GM13976 (cell line): Measurements from ENCODE around the gene MTA2.

Source experiments
- DNase-seq: peaks from one replicate; pipeline ENCODE4 v3.0.0; 2012; ENCODE audit warnings: low spot score
- in situ Hi-C: fragments of 300-500 bp; cut with MboI; formaldehyde crosslinking; loops from one replicate; pipeline ENCODE4 v1.12.0; 2022; ENCODE audit warnings: low sequenced_read_pairs, mixed read lengths, inconsistent platforms; ENCODE audit not compliant: unreplicated experiment
- TF ChIP-seq, protein P1 (sequence below): IDR thresholded peaks from 2 replicates; pipeline ENCODE4 v1.5.1; 2012; ENCODE audit warnings: borderline replicate concordance, mild to moderate bottlenecking; ENCODE audit not compliant: insufficient read depth; ENCODE audit errors: extremely low read depth, missing control alignments, control extremely low read depth

The MTA2 gene

GRCh38 chr11:62602141-62603071 is 741 bp upstream of the MTA2 start:
- TF ChIP-seq, protein P1, sequence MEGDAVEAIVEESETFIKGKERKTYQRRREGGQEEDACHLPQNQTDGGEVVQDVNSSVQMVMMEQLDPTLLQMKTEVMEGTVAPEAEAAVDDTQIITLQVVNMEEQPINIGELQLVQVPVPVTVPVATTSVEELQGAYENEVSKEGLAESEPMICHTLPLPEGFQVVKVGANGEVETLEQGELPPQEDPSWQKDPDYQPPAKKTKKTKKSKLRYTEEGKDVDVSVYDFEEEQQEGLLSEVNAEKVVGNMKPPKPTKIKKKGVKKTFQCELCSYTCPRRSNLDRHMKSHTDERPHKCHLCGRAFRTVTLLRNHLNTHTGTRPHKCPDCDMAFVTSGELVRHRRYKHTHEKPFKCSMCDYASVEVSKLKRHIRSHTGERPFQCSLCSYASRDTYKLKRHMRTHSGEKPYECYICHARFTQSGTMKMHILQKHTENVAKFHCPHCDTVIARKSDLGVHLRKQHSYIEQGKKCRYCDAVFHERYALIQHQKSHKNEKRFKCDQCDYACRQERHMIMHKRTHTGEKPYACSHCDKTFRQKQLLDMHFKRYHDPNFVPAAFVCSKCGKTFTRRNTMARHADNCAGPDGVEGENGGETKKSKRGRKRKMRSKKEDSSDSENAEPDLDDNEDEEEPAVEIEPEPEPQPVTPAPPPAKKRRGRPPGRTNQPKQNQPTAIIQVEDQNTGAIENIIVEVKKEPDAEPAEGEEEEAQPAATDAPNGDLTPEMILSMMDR: no peak
- peak; percentile 60 for DNase-seq
- in situ Hi-C loops: no loop called here

DNA sequence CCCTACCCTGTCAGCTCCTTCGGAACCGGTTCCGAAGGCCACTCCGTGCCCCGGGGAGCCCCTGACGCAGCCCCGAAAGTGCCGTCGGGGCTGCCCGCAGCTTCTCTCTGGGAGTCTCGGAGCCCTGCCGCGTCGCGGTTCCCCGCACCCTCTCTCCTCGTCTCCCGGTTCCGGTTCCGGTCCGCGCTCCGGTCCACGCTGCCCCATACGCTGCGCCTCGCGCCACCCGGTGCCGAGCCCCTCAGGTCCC is 618 bp downstream of the MTA2 start:
- in situ Hi-C loops: no loop called here
- TF ChIP-seq, protein P1: no peak
- DNase-seq: no peak

DNA sequence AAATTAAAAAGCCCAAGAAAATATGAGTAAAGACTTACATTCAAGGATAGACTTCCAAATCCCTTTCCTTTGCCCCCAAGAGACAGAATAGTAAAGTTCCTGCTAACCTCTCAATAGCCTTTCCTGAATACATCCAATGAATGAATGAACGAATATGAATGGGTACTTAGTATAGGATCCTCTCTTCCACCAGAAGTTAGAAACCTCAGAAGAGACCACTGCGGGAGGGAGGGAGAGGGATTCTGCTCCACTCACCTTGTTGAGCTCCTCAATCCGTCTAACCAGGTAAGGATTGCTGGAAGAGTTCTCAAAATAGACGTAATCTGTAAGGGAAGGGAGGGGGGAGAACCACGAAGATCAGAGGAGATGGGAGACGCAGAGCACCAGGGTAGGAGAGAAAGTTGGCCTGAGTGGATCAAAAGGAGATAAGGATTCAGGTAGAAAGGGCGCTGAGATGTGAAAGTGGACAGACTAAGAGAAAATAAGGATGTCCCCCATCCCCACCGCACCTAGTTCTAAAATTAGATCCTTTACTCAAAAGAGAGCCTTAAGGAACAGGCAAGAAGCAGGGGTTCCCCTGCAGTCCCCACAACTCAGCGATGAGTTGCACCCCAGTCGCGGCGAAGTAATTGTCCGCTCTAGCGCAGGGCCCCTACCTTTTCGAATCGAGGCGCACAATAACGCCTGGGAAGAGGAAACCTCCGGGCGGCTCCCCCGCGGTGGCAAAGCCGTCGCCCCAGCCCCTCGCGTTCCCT is 1.1 kb downstream of the MTA2 start:
- TF ChIP-seq, protein P1: no peak
- no peak for DNase-seq
- in situ Hi-C loops: no loop called here

DNA sequence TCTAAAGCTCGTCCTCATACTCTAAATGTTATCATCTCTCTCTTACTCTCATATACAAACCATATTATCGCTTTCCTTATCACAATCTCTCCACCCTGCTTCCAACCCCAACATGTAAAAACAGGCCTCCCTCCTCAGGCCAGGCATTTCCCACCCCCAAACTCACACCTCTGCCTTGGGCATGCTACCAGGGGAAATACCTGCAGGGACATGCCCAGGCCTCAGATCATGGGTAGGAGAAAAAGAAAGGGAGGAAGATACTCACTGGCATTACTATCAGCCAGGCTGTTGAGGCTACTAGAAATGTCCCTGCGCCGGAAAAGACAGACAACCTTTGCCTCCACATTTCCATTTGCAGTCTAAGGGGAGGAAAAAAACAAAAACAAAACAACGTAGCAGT is 1.8 kb downstream of the MTA2 start:
- TF ChIP-seq, protein P1: no peak
- DNase-seq: no peak
- in situ Hi-C loops: no loop called here

DNA sequence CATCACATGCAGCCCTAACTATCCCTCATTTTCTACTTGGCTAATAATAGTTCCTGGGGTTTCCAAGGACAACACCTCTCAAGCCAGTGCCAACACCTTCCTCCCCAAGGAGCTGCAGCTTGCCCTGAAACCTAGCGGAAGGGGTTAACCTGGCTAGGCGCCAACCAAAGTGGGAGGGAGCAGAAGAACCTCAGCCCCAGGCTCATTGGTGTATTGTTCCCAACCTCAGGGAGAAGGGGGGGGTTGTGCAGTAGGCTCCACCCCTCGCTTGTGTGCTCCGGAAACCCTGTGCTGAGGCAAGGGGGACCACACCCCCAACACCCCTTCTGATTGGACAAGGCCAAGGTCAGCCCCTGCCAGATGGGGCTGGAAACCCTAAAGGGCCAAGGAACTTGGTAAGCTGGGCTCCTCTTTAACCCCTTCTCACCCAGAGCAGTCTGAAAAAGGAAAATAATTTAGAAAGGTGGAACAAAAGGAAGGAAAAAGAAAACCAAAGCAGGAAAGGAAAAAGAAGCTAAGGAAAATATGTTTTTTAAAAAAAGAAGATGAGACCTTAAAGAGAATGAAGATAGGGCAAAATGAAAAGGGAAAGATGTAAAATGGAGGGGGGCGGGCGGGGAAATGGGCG is 2.5 kb downstream of the MTA2 start:
- peak; percentile 94 for DNase-seq
- in situ Hi-C loops: no loop called here
- TF ChIP-seq, protein P1: no peak

DNA sequence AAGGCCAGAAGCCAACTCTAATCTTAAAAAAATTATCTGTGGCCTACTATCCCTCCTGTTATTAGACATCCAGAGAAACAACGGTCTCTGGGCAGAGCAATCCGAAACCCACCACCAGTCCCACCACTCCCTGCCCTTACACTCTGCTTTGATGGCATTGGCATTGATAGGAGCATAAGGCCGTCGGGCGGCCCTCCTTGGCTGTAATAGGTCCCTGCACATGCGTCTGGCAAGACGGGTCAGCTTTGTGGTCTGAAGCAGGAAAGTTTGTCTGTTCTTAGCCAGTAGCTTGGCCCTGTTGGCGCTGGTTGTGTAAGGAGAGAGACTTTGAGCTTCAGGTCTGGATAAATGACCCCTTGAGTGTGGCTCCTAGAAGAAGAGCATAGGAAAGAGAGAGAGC is 6.5 kb downstream of the MTA2 start:
- TF ChIP-seq, protein P1: no peak
- no peak for DNase-seq
- in situ Hi-C loops: no loop called here
